ENCODE data around the gene ODAD2.
"Not testable (repeated sequence)": the region's sequence is repeated elsewhere in the genome, so short reads cannot be mapped to it uniquely, and the experiment has no call there.

The ODAD2 gene

GRCh38 chr10:27911011-27911410 is 87.9 kb downstream of the ODAD2 start:
- H3K27ac ChIP-seq: no peak overlapping the region
- TF ChIP-seq ZFX (IDR thresholded peaks at IDR 0.05) (no peak), CTCF (conservative IDR thresholded peaks at IDR 0.05) (no peak)

- no peak overlapping the region for H3K27ac ChIP-seq
- TF ChIP-seq CTCF (conservative IDR thresholded peaks at IDR 0.05) (no peak), ZFX (IDR thresholded peaks at IDR 0.05) (no peak)
Observed at GRCh38 chr10:27908231-27908630, 90.6 kb downstream of the ODAD2 start.

- H3K27ac ChIP-seq: not testable (repeated sequence)
Observed at GRCh38 chr10:27899485-27899884, 99.4 kb downstream of the ODAD2 start.

- TF ChIP-seq CTCF (conservative IDR thresholded peaks at IDR 0.05) (no peak), ZFX (IDR thresholded peaks at IDR 0.05) (no peak)
- H3K27ac ChIP-seq: no peak overlapping the region
Observed at GRCh38 chr10:27899058-27899457, 99.8 kb downstream of the ODAD2 start.

- no peak overlapping the region for H3K27ac ChIP-seq
- TF ChIP-seq ZFX (IDR thresholded peaks at IDR 0.05): no peak
- no peak for TF ChIP-seq CTCF (conservative IDR thresholded peaks at IDR 0.05)
Observed at GRCh38 chr10:27893358-27893954, 105.4 kb downstream of the ODAD2 start.

- TF ChIP-seq ZFX (IDR thresholded peaks at IDR 0.05) (no peak), CTCF (conservative IDR thresholded peaks at IDR 0.05) (no peak)
- H3K27ac ChIP-seq: no peak overlapping the region
Observed at GRCh38 chr10:27890971-27891370, 107.9 kb downstream of the ODAD2 start.

- TF ChIP-seq CTCF (conservative IDR thresholded peaks at IDR 0.05): no peak
- TF ChIP-seq ZFX (IDR thresholded peaks at IDR 0.05): no peak
- H3K27ac ChIP-seq: no peak overlapping the region
Observed at GRCh38 chr10:27889518-27889917, 109.4 kb downstream of the ODAD2 start.

- H3K27ac ChIP-seq: no peak overlapping the region
- TF ChIP-seq CTCF (conservative IDR thresholded peaks at IDR 0.05): no peak
- no peak for TF ChIP-seq ZFX (IDR thresholded peaks at IDR 0.05)
Observed at GRCh38 chr10:27884185-27884641, 114.7 kb downstream of the ODAD2 start.
